ENCODE data around the gene PLCB1. TPM values are rescaled to one million over a fixed set of nuclear protein-coding genes. Genes with fewer than 3 reads are reported as not detected.

The PLCB1 gene
- total RNA-seq, 1 experiment from 2014 or later: 11.3 TPM

DNA sequence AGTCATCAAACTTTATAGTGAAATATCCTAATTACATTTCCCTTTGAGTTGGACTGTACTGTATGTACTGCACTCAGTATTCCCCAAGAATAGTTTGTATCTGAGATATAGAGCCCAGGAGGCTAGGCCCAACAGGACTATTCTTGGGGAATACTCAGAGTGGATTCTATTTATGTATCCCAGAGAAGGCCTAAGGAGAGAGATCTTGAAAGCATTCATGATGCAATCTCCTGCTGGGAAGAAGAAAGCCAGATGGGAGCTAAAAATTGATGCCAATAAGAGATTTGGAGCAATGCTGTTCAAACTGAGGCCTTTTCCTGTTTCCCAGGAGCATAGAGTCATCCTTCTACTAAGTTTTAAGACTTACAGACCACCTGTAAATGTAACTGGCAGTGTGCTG, 484.7 kb downstream of the PLCB1 start (continued):
- TF ChIP-seq, protein P1, sequence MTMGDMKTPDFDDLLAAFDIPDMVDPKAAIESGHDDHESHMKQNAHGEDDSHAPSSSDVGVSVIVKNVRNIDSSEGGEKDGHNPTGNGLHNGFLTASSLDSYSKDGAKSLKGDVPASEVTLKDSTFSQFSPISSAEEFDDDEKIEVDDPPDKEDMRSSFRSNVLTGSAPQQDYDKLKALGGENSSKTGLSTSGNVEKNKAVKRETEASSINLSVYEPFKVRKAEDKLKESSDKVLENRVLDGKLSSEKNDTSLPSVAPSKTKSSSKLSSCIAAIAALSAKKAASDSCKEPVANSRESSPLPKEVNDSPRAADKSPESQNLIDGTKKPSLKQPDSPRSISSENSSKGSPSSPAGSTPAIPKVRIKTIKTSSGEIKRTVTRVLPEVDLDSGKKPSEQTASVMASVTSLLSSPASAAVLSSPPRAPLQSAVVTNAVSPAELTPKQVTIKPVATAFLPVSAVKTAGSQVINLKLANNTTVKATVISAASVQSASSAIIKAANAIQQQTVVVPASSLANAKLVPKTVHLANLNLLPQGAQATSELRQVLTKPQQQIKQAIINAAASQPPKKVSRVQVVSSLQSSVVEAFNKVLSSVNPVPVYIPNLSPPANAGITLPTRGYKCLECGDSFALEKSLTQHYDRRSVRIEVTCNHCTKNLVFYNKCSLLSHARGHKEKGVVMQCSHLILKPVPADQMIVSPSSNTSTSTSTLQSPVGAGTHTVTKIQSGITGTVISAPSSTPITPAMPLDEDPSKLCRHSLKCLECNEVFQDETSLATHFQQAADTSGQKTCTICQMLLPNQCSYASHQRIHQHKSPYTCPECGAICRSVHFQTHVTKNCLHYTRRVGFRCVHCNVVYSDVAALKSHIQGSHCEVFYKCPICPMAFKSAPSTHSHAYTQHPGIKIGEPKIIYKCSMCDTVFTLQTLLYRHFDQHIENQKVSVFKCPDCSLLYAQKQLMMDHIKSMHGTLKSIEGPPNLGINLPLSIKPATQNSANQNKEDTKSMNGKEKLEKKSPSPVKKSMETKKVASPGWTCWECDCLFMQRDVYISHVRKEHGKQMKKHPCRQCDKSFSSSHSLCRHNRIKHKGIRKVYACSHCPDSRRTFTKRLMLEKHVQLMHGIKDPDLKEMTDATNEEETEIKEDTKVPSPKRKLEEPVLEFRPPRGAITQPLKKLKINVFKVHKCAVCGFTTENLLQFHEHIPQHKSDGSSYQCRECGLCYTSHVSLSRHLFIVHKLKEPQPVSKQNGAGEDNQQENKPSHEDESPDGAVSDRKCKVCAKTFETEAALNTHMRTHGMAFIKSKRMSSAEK (CRISPR knock-in tag; IDR thresholded peaks at IDR 0.05; ENCODE audit: borderline replicate concordance): no peak
- TF ChIP-seq JAZF1 (CRISPR knock-in tag; IDR thresholded peaks at IDR 0.05) (no peak), CREM (CRISPR knock-in tag; IDR thresholded peaks at IDR 0.05) (no peak), SMAD4 (CRISPR knock-in tag; IDR thresholded peaks at IDR 0.05) (no peak)
- TF ChIP-seq, protein P2, sequence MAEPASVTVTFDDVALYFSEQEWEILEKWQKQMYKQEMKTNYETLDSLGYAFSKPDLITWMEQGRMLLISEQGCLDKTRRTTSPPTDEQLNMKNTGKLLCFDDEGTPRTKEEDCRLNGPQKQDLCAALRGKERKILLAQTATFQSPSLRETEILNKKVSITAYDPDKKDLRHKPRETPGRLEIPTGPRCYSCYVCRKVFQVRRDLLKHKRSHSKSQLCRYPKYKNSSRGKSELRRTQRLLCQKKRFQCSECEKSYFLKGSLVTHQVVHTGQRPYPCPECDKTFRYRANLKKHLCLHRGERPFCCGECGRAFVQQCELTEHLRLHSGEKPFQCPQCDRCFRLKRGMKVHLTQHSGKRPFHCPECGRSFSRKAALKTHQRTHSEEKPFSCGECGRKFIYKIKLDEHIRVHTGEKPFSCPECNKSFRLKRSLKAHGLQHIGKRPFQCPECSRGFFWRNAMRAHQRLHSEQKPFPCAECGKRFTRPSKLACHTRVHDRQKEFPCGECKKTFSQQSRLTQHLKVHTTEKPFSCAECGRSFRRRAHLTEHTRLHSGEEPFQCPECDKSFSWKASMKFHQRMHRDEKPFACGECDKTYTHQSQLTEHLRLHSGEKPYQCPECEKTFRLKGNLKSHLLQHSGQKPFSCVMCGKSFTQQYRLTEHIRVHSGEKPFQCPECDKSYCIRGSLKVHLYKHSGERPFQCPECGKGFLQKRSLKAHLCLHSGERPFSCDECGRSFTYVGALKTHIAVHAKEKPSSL (CRISPR knock-in tag; conservative IDR thresholded peaks at IDR 0.05): no peak

DNA sequence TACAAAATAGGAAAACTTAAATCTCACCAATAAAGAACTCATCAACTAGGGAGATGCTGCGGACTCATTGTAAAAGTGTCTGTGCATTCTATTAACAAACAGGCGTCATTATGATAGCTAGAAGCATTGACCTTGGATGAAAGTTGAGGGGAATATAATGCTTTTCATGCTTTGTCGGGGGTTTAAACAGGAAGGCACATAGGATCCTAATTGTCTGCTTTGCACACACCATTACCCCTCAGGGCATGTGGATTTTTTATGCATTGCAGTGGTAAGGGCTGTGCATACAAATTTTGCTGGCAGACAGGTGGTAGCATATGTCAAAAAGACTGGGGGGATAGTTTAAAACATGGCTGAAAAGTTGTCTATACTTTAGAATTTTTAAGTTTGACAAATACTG, 488.9 kb downstream of the PLCB1 start:
- peaks cover 15% of the 10 kb centered on the region for H3K4me1 Mint-ChIP-seq
- no peak overlapping the region for H3K4me3 Mint-ChIP-seq
- no peaks in the 10 kb centered on the region; the same call in 1 of the 2 replicates for H3K27me3 Mint-ChIP-seq (ENCODE audit: low read depth)
- no peaks in the 10 kb centered on the region for H3K36me3 Mint-ChIP-seq
- no peak overlapping the region for H3K27ac Mint-ChIP-seq
- ChIA-PET POLR2A (no interaction called here), CTCF (no interaction called here)
- DNase-seq (ENCODE audit: low spot score) (no peak), ATAC-seq (no peak)
- H3K9me3 Mint-ChIP-seq: no peaks in the 10 kb centered on the region
- TF ChIP-seq CREM (CRISPR knock-in tag; IDR thresholded peaks at IDR 0.05) (no peak), HMGA2 (CRISPR knock-in tag; IDR thresholded peaks at IDR 0.05) (no peak), ZNF138 (CRISPR knock-in tag; conservative IDR thresholded peaks at IDR 0.05) (no peak), GABPB1 (CRISPR knock-in tag; IDR thresholded peaks at IDR 0.05) (no peak), GTF2I (CRISPR knock-in tag; conservative IDR thresholded peaks at IDR 0.05) (no peak), TEAD4 (CRISPR knock-in tag; IDR thresholded peaks at IDR 0.05) (no peak), GRHL2 (CRISPR knock-in tag; IDR thresholded peaks at IDR 0.05; ENCODE audit: insufficient replicate concordance, severe bottlenecking) (no peak), ELF4 (CRISPR knock-in tag; IDR thresholded peaks at IDR 0.05; ENCODE audit: low read depth) (no peak), SOX15 (CRISPR knock-in tag; IDR thresholded peaks at IDR 0.05) (no peak), JAZF1 (CRISPR knock-in tag; IDR thresholded peaks at IDR 0.05) (no peak)
- TF ChIP-seq, protein P3, sequence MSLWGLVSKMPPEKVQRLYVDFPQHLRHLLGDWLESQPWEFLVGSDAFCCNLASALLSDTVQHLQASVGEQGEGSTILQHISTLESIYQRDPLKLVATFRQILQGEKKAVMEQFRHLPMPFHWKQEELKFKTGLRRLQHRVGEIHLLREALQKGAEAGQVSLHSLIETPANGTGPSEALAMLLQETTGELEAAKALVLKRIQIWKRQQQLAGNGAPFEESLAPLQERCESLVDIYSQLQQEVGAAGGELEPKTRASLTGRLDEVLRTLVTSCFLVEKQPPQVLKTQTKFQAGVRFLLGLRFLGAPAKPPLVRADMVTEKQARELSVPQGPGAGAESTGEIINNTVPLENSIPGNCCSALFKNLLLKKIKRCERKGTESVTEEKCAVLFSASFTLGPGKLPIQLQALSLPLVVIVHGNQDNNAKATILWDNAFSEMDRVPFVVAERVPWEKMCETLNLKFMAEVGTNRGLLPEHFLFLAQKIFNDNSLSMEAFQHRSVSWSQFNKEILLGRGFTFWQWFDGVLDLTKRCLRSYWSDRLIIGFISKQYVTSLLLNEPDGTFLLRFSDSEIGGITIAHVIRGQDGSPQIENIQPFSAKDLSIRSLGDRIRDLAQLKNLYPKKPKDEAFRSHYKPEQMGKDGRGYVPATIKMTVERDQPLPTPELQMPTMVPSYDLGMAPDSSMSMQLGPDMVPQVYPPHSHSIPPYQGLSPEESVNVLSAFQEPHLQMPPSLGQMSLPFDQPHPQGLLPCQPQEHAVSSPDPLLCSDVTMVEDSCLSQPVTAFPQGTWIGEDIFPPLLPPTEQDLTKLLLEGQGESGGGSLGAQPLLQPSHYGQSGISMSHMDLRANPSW (CRISPR knock-in tag; conservative IDR thresholded peaks at IDR 0.05; ENCODE audit: low read depth): no peak
- TF ChIP-seq, protein P4, sequence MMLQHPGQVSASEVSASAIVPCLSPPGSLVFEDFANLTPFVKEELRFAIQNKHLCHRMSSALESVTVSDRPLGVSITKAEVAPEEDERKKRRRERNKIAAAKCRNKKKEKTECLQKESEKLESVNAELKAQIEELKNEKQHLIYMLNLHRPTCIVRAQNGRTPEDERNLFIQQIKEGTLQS (CRISPR knock-in tag; conservative IDR thresholded peaks at IDR 0.05): no peak
- TF ChIP-seq, protein P5, sequence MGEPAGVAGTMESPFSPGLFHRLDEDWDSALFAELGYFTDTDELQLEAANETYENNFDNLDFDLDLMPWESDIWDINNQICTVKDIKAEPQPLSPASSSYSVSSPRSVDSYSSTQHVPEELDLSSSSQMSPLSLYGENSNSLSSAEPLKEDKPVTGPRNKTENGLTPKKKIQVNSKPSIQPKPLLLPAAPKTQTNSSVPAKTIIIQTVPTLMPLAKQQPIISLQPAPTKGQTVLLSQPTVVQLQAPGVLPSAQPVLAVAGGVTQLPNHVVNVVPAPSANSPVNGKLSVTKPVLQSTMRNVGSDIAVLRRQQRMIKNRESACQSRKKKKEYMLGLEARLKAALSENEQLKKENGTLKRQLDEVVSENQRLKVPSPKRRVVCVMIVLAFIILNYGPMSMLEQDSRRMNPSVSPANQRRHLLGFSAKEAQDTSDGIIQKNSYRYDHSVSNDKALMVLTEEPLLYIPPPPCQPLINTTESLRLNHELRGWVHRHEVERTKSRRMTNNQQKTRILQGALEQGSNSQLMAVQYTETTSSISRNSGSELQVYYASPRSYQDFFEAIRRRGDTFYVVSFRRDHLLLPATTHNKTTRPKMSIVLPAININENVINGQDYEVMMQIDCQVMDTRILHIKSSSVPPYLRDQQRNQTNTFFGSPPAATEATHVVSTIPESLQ (CRISPR knock-in tag; IDR thresholded peaks at IDR 0.05): no peak
- TF ChIP-seq, protein P6, sequence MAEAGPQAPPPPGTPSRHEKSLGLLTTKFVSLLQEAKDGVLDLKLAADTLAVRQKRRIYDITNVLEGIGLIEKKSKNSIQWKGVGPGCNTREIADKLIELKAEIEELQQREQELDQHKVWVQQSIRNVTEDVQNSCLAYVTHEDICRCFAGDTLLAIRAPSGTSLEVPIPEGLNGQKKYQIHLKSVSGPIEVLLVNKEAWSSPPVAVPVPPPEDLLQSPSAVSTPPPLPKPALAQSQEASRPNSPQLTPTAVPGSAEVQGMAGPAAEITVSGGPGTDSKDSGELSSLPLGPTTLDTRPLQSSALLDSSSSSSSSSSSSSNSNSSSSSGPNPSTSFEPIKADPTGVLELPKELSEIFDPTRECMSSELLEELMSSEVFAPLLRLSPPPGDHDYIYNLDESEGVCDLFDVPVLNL (CRISPR knock-in tag; IDR thresholded peaks at IDR 0.05; ENCODE audit: borderline replicate concordance, low read depth): no peak
- TF ChIP-seq, protein P7, sequence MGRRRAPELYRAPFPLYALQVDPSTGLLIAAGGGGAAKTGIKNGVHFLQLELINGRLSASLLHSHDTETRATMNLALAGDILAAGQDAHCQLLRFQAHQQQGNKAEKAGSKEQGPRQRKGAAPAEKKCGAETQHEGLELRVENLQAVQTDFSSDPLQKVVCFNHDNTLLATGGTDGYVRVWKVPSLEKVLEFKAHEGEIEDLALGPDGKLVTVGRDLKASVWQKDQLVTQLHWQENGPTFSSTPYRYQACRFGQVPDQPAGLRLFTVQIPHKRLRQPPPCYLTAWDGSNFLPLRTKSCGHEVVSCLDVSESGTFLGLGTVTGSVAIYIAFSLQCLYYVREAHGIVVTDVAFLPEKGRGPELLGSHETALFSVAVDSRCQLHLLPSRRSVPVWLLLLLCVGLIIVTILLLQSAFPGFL (CRISPR knock-in tag; IDR thresholded peaks at IDR 0.05; ENCODE audit: borderline replicate concordance): no peak
- TF ChIP-seq, protein P8, sequence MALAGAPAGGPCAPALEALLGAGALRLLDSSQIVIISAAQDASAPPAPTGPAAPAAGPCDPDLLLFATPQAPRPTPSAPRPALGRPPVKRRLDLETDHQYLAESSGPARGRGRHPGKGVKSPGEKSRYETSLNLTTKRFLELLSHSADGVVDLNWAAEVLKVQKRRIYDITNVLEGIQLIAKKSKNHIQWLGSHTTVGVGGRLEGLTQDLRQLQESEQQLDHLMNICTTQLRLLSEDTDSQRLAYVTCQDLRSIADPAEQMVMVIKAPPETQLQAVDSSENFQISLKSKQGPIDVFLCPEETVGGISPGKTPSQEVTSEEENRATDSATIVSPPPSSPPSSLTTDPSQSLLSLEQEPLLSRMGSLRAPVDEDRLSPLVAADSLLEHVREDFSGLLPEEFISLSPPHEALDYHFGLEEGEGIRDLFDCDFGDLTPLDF (CRISPR knock-in tag; IDR thresholded peaks at IDR 0.05): no peak
- TF ChIP-seq, protein P9, sequence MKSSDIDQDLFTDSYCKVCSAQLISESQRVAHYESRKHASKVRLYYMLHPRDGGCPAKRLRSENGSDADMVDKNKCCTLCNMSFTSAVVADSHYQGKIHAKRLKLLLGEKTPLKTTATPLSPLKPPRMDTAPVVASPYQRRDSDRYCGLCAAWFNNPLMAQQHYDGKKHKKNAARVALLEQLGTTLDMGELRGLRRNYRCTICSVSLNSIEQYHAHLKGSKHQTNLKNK (CRISPR knock-in tag; IDR thresholded peaks at IDR 0.05): no peak

All from WTC11 (cell line).